Liver (tissue), 9 donors: Measurements from ENCODE around the gene TCF7L2. TPM values are rescaled to one million over a fixed set of nuclear protein-coding genes. Genes with fewer than 3 reads are reported as not detected.

Experiments
- DNase-seq: peaks from one replicate; pipeline ENCODE4 v3.0.0-alpha.2; 2017; ENCODE audit warnings: low spot score
- H3K27ac ChIP-seq, 2 donors: one replicate each; pipeline ENCODE4 v1.7.0; 2013; ENCODE audit warnings: inconsistent platforms in 2 of 2, low read length in 2 of 2, control low read depth in 1 of 2, low read depth in 1 of 2, mild to moderate bottlenecking in 1 of 2
- H3K27me3 ChIP-seq, 4 donors: one replicate each; pipeline versions ENCODE4 v1.6.1 to v1.7.0; 2013; ENCODE audit warnings: low read length in 3 of 4, inconsistent platforms in 1 of 4, mild to moderate bottlenecking in 1 of 4, moderate library complexity in 1 of 4; ENCODE audit not compliant: control insufficient read depth in 4 of 4, insufficient read depth in 4 of 4
- H3K36me3 ChIP-seq, 4 donors: one replicate each; pipeline versions ENCODE4 v1.6.1 to v1.7.0; 2013; ENCODE audit warnings: low read length in 3 of 4, mild to moderate bottlenecking in 3 of 4, low read depth in 1 of 4, moderate library complexity in 1 of 4; ENCODE audit not compliant: control insufficient read depth in 4 of 4, insufficient read depth in 3 of 4
- H3K4me1 ChIP-seq, 4 donors: one replicate each; pipeline versions ENCODE4 v1.6.1 to v1.7.0; 2013; ENCODE audit warnings: low read length in 3 of 4, mild to moderate bottlenecking in 3 of 4, moderate library complexity in 1 of 4; ENCODE audit not compliant: control insufficient read depth in 4 of 4, insufficient read depth in 4 of 4
- H3K4me3 ChIP-seq, 3 donors: one replicate each; pipeline versions ENCODE4 v1.6.1 to v1.7.0; 2013; ENCODE audit warnings: low read length in 3 of 3, control low read depth in 1 of 3, low read depth in 1 of 3, mild to moderate bottlenecking in 1 of 3
- H3K9ac ChIP-seq, 2 donors: one replicate each; pipeline ENCODE4 v1.7.0; 2013; ENCODE audit warnings: low read length in 2 of 2, mild to moderate bottlenecking in 2 of 2, moderate library complexity in 2 of 2, control low read depth in 1 of 2, low read depth in 1 of 2
- H3K9me3 ChIP-seq, 4 donors: one replicate each; pipeline versions ENCODE4 v1.6.1 to v1.7.0; 2013; ENCODE audit warnings: low read length in 3 of 4; ENCODE audit not compliant: control insufficient read depth in 4 of 4
- EGR1 ChIP-seq, 2 donors: IDR thresholded peaks; 2 replicates each; pipeline ENCODE4 v1.6.1; 2016 to 2018; ENCODE audit warnings: antibody characterized with exemption in 2 of 2, low read depth in 2 of 2
- FOXA1 ChIP-seq: IDR thresholded peaks from 2 replicates; pipeline ENCODE4 v1.6.1; 2016; ENCODE audit warnings: antibody characterized with exemption
- FOXA2 ChIP-seq: IDR thresholded peaks from 2 replicates; pipeline ENCODE4 v1.6.1; 2016; ENCODE audit warnings: antibody characterized with exemption
- GABPA ChIP-seq, 2 donors: IDR thresholded peaks in 1 of 2; conservative IDR thresholded peaks in 1 of 2; 2 replicates each; pipeline ENCODE4 v1.6.1; 2016; ENCODE audit warnings: antibody characterized with exemption in 2 of 2, mild to moderate bottlenecking in 1 of 2, moderate library complexity in 1 of 2
- HNF4A ChIP-seq, 2 donors: conservative IDR thresholded peaks; 2 replicates each; pipeline ENCODE4 v1.6.1; 2016; ENCODE audit warnings: antibody characterized with exemption in 2 of 2, mild to moderate bottlenecking in 2 of 2
- HNF4G ChIP-seq: IDR thresholded peaks from 2 replicates; pipeline ENCODE4 v1.6.1; 2016; ENCODE audit warnings: antibody characterized with exemption
- JUND ChIP-seq, 2 donors: IDR thresholded peaks; 2 replicates each; pipeline ENCODE4 v1.6.1; 2016; ENCODE audit warnings: antibody characterized with exemption in 2 of 2
- NR2F2 ChIP-seq: IDR thresholded peaks from 2 replicates; pipeline ENCODE4 v1.6.1; 2016; ENCODE audit warnings: antibody characterized with exemption
- RAD21 ChIP-seq, 2 donors: IDR thresholded peaks; 2 replicates each; pipeline ENCODE4 v1.6.1; 2016; ENCODE audit warnings: antibody characterized with exemption in 2 of 2, mild to moderate bottlenecking in 2 of 2
- RXRA ChIP-seq, 2 donors: IDR thresholded peaks; 2 replicates each; pipeline ENCODE4 v1.6.1; 2017 to 2018; ENCODE audit warnings: antibody characterized with exemption in 2 of 2, mild to moderate bottlenecking in 1 of 2
- SP1 ChIP-seq: IDR thresholded peaks from 2 replicates; pipeline ENCODE4 v1.6.1; 2018; ENCODE audit warnings: antibody characterized with exemption, mild to moderate bottlenecking
- TAF1 ChIP-seq: conservative IDR thresholded peaks from 2 replicates; pipeline ENCODE4 v1.6.1; 2016; ENCODE audit warnings: antibody characterized with exemption, mild to moderate bottlenecking
- YY1 ChIP-seq: IDR thresholded peaks from 2 replicates; pipeline ENCODE4 v1.6.1; 2016; ENCODE audit warnings: antibody characterized with exemption, mild to moderate bottlenecking
- WGBS: extraction: QIAGEN DNeasy Blood & Tissue Kit; methylation state at CpG from one replicate; pipeline ENCODE4 v1.1.7; 2013; 5-methylcytosine and 5-hydroxymethylcytosine counted together
- polyA plus RNA-seq, 2 donors: library from polyadenylated mRNA; stranded (reverse) in 1 of 2; unstranded in 1 of 2; fragments of 200-250 nt in 1 of 2; fragments of >200 nt in 1 of 2; fragmentation: Nextera tagmentation in 1 of 2; extraction: Ambion mirVana in 1 of 2; gene quantifications; one replicate each; pipeline versions ENCODE4 v1.2.1 to v1.2.3, GENCODE V29; 2013 to 2015
- total RNA-seq, 2 donors: library from RNA; depleted of rRNA; stranded (reverse); fragments of >200 nt; gene quantifications; one replicate each; pipeline ENCODE4 v1.2.3, GENCODE V29; 2014
- TF ChIP-seq, protein P1 (sequence below): IDR thresholded peaks from 2 replicates; pipeline ENCODE4 v1.6.1; 2016; ENCODE audit warnings: antibody characterized with exemption
- TF ChIP-seq, protein P2 (sequence below): IDR thresholded peaks from 2 replicates; pipeline ENCODE4 v1.6.1; 2016; ENCODE audit warnings: antibody characterized with exemption
- TF ChIP-seq, protein P3 (sequence below): fragments of 150-350 bp; IDR thresholded peaks from 2 replicates; pipeline ENCODE4 v1.5.1; 2017; ENCODE audit warnings: improper control_type of control experiment, low read depth, low read length; ENCODE audit not compliant: missing input control
- TF ChIP-seq, protein P4 (sequence below): IDR thresholded peaks from 2 replicates; pipeline ENCODE4 v1.6.1; 2016; ENCODE audit warnings: antibody characterized with exemption
- TF ChIP-seq, protein P5 (sequence below): IDR thresholded peaks from 2 replicates; pipeline ENCODE4 v1.6.1; 2016; ENCODE audit warnings: antibody characterized with exemption, mild to moderate bottlenecking
- donor health status: healthy.
- donor health status: healthy.
- donor health status: healthy.
- donor health status: healthy.
- donor health status: healthy.

Gene TCF7L2
- total and polyA plus RNA-seq, 4 donors = 4.9 to 18.0 (median 8.3) TPM

DNA sequence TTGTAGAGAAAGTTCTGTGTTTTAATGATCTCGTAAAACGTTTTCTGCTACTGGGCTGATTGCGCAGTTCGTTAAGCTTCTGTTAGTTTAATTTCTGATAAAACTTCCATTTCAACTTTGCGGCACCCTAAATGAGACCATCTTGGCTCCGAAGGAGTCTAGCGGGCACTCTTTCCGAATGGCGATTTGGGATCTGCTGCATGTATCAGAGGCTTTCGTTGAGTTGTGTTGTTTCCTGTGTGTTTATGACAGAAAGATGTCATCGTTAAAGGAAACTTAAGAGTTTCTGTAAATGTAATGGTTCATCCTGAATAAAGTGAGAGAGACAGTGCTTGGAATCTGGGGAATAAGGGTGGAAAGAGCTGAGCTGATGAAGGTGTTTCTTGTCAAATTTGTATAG is 174.7 kb downstream of the TCF7L2 start:
- H3K36me3 ChIP-seq = no peaks in the 10 kb centered on the region
- TF ChIP-seq, protein P1, sequence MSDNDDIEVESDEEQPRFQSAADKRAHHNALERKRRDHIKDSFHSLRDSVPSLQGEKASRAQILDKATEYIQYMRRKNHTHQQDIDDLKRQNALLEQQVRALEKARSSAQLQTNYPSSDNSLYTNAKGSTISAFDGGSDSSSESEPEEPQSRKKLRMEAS = no peak
- TF ChIP-seq RAD21 (IDR thresholded peaks at IDR 0.05) (no peak), HNF4G (no peak), NR2F2 (no peak), JUND (IDR thresholded peaks at IDR 0.05) (no peak), YY1 (no peak), TAF1 (no peak), HNF4A (conservative IDR thresholded peaks at IDR 0.05) (no peak), RXRA (IDR thresholded peaks at IDR 0.05) (no peak), EGR1 (IDR thresholded peaks at IDR 0.05; ENCODE audit: low read depth in 2 of 2) (no peak), FOXA2 (no peak), FOXA1 (no peak), SP1 (no peak), GABPA (IDR thresholded peaks at IDR 0.05 in 1 of 2, conservative IDR thresholded peaks at IDR 0.05 in 1 of 2) (no peak)
- TF ChIP-seq, protein P2, sequence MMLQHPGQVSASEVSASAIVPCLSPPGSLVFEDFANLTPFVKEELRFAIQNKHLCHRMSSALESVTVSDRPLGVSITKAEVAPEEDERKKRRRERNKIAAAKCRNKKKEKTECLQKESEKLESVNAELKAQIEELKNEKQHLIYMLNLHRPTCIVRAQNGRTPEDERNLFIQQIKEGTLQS = no peak
- TF ChIP-seq, protein P3, sequence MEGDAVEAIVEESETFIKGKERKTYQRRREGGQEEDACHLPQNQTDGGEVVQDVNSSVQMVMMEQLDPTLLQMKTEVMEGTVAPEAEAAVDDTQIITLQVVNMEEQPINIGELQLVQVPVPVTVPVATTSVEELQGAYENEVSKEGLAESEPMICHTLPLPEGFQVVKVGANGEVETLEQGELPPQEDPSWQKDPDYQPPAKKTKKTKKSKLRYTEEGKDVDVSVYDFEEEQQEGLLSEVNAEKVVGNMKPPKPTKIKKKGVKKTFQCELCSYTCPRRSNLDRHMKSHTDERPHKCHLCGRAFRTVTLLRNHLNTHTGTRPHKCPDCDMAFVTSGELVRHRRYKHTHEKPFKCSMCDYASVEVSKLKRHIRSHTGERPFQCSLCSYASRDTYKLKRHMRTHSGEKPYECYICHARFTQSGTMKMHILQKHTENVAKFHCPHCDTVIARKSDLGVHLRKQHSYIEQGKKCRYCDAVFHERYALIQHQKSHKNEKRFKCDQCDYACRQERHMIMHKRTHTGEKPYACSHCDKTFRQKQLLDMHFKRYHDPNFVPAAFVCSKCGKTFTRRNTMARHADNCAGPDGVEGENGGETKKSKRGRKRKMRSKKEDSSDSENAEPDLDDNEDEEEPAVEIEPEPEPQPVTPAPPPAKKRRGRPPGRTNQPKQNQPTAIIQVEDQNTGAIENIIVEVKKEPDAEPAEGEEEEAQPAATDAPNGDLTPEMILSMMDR = no peak
- H3K27me3 ChIP-seq = no peaks in the 10 kb centered on the region
- H3K9ac ChIP-seq = no peak overlapping the region
- no peak overlapping the region for H3K27ac ChIP-seq
- 95% methylated on average over 11 of the region's 11 CpGs for WGBS
- no peaks in the 10 kb centered on the region for H3K9me3 ChIP-seq
- H3K4me3 ChIP-seq = no peak overlapping the region
- peaks cover 2 to 23% (median 16%) of the 10 kb centered on the region in 4 donors for H3K4me1 ChIP-seq
- no peak for DNase-seq

DNA sequence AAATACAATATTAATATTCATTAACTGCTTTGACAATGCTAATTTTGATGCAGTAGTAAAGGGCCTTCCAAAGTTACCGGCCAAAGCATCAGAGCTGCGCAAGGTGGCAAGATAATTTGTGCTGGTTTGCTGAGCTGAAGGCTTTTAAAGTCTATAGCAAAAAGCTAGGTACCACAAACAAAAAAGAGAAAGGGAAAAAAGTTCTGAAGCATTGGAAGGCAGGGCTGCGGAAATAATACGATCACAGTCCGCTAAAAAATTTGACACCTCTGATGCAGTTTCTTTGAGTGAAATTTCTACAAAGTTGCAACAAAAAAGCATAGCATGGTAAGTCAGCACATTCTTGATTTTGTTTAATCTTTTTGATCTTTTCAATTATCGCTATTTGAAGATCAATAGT is 175.6 kb downstream of the TCF7L2 start:
- Histone ChIP-seq H3K36me3 (no peaks in the 10 kb centered on the region), H3K27ac (no peak overlapping the region), H3K27me3 (no peaks in the 10 kb centered on the region), H3K4me3 (no peak overlapping the region), H3K9me3 (no peaks in the 10 kb centered on the region), H3K9ac (no peak overlapping the region), H3K4me1 (peaks cover 2 to 26% (median 18%) of the 10 kb centered on the region in 4 donors)
- WGBS = 98% methylated on average over 6 of the region's 6 CpGs
- DNase-seq = no peak
- TF ChIP-seq FOXA2 = no peak
- TF ChIP-seq GABPA (IDR thresholded peaks at IDR 0.05 in 1 of 2, conservative IDR thresholded peaks at IDR 0.05 in 1 of 2) = no peak
- TF ChIP-seq HNF4A (conservative IDR thresholded peaks at IDR 0.05) = no peak
- TF ChIP-seq, protein P4, sequence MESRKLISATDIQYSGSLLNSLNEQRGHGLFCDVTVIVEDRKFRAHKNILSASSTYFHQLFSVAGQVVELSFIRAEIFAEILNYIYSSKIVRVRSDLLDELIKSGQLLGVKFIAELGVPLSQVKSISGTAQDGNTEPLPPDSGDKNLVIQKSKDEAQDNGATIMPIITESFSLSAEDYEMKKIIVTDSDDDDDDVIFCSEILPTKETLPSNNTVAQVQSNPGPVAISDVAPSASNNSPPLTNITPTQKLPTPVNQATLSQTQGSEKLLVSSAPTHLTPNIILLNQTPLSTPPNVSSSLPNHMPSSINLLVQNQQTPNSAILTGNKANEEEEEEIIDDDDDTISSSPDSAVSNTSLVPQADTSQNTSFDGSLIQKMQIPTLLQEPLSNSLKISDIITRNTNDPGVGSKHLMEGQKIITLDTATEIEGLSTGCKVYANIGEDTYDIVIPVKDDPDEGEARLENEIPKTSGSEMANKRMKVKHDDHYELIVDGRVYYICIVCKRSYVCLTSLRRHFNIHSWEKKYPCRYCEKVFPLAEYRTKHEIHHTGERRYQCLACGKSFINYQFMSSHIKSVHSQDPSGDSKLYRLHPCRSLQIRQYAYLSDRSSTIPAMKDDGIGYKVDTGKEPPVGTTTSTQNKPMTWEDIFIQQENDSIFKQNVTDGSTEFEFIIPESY = no peak
- no peak for TF ChIP-seq EGR1 (IDR thresholded peaks at IDR 0.05; ENCODE audit: low read depth in 2 of 2)
- no peak for TF ChIP-seq JUND (IDR thresholded peaks at IDR 0.05)
- TF ChIP-seq, protein P1 = no peak
- TF ChIP-seq, protein P2 = no peak
- TF ChIP-seq, protein P3 = no peak
- TF ChIP-seq, protein P5, sequence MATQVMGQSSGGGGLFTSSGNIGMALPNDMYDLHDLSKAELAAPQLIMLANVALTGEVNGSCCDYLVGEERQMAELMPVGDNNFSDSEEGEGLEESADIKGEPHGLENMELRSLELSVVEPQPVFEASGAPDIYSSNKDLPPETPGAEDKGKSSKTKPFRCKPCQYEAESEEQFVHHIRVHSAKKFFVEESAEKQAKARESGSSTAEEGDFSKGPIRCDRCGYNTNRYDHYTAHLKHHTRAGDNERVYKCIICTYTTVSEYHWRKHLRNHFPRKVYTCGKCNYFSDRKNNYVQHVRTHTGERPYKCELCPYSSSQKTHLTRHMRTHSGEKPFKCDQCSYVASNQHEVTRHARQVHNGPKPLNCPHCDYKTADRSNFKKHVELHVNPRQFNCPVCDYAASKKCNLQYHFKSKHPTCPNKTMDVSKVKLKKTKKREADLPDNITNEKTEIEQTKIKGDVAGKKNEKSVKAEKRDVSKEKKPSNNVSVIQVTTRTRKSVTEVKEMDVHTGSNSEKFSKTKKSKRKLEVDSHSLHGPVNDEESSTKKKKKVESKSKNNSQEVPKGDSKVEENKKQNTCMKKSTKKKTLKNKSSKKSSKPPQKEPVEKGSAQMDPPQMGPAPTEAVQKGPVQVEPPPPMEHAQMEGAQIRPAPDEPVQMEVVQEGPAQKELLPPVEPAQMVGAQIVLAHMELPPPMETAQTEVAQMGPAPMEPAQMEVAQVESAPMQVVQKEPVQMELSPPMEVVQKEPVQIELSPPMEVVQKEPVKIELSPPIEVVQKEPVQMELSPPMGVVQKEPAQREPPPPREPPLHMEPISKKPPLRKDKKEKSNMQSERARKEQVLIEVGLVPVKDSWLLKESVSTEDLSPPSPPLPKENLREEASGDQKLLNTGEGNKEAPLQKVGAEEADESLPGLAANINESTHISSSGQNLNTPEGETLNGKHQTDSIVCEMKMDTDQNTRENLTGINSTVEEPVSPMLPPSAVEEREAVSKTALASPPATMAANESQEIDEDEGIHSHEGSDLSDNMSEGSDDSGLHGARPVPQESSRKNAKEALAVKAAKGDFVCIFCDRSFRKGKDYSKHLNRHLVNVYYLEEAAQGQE = no peak
